Measurements from ENCODE around the gene MUC6. TPM values are rescaled to one million over a fixed set of nuclear protein-coding genes. Genes with fewer than 3 reads are reported as not detected.

Gene MUC6
- total and polyA plus RNA-seq, 2 of the 8 experiments (the other 6 are each of a cell fraction or from before 2014, with no cell fraction given), result not detected

DNA sequence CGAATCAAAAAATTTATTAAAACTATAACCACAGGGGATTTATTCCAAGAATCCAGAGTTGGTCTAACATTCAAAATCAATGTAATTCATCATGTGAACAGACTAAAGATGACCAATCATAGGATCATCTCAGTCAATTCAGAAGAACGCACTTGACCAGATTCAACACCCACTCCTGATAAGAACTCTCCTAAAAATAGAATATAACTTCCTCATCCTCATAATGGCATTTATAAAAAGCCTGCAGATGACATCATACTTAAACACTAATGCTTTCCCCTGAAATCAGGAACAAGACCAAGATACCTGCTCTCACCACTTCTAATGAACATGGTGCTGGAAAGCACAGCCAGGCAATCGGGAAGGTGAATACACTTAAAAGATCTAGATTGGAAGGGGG is 27.6 kb upstream of the MUC6 start (continued):
- TF ChIP-seq JUN (IDR thresholded peaks at IDR 0.05; ENCODE audit: low read depth, low read length) (no peak), RAD21 (IDR thresholded peaks at IDR 0.05 in 1 of 2, conservative IDR thresholded peaks at IDR 0.05 in 1 of 2; ENCODE audit: low read depth in 2 of 2, low read length in 2 of 2) (no peak), CREB1 (IDR thresholded peaks at IDR 0.05) (no peak), TAF1 (IDR thresholded peaks at IDR 0.05; ENCODE audit: low read depth, low read length) (no peak)

Measured in H1 (cell line).